ENCODE measurements around the gene RASL10A.

GRCh38 chr22:29310065-29310862 is 5.2 kb downstream of the RASL10A start:
- no peak for TF ChIP-seq REST (IDR thresholded peaks at IDR 0.05; ENCODE audit: insufficient read depth in 1 of 2, low read depth in 2 of 2, low read length in 2 of 2)
- TF ChIP-seq TAF1 (IDR thresholded peaks at IDR 0.05; ENCODE audit: borderline replicate concordance, insufficient read depth, low read length), result no peak
- TF ChIP-seq POLR2AphosphoS5 (IDR thresholded peaks at IDR 0.05; ENCODE audit: low read depth, low read length), result no peak
- no peak for TF ChIP-seq FOXP2 (optimal IDR thresholded peaks at IDR 0.05; ENCODE audit: borderline replicate concordance, extremely low read depth, extremely low read length, insufficient read depth)

Data from PFSK-1 (cell line).